Measurements from ENCODE around the gene LMO1. TPM values are rescaled to one million over a fixed set of nuclear protein-coding genes. Genes with fewer than 3 reads are reported as not detected.

Gene LMO1
- total RNA-seq, 2 experiments from 2014 or later, result not detected

DNA sequence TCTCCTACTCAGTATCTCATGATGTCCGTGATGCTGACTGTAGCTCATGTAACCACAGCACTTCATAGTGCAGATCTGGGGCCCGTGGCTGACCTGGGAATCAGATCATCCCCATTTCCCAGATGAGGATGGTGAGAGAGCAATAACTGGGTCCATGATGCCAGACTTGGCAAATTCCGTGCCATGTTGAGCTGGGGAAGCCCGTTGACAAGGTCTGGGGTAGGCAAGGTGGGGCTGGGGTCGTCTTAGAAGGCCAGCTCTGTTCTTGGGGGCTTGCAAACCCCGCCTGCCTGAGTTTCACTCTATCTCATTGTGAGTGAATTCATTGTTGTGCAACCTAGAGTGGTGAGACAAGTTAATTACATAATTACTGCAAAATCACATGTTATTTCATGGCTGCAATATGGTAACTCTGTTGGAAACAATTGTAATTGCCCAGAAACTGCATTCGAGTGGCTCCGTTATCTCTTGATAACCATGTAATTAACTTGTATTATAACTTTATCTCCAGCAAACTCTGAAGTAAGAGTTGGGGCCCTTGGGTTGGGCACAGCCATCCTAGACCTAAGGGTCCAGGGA, 41.7 kb downstream of the LMO1 start:
- H3K27ac Mint-ChIP-seq, result no peak overlapping the region
- DNase-seq, result no peak
- no peaks in the 10 kb centered on the region for H3K36me3 Mint-ChIP-seq
- H3K27me3 Mint-ChIP-seq, result no peaks in the 10 kb centered on the region
- no peaks in the 10 kb centered on the region for H3K4me1 Mint-ChIP-seq
- H3K4me3 Mint-ChIP-seq, result no peak overlapping the region
- H3K9me3 Mint-ChIP-seq, result no peaks in the 10 kb centered on the region

DNA sequence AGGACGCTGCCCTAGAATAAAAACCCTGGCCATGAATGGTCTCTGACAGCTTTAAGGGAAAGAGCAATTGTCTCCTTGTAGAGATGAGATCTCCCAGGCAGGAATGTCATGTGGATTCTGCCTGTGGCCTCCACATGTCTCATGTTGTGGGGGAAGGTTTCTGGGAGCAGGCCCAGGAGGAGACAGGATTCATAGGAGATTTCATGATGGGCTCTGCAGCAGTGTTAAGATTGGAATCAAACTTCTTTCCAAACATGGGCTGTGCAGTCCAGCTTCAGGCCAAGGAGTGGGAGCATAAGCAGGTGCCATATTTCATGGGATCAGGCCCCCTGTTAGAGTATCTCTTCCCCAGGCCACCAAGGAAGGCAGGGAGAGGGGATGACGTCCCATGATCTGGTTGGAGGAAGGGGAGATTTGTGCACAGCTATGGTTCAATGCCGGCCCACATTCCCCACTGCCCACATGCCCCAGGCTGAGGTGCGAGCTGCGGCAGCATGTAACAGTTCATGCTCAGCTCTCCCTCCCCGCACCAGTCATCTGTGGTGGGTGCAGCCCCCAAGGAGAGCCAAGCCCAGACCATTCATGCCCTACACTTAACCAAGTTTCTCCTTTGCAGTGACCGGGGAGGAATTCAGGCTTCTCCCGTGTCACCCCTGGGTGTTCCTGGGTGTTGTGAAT, 42.5 kb downstream of the LMO1 start:
- no peaks in the 10 kb centered on the region for H3K9me3 Mint-ChIP-seq
- H3K27ac Mint-ChIP-seq, result no peak overlapping the region
- H3K4me1 Mint-ChIP-seq, result no peaks in the 10 kb centered on the region
- DNase-seq, result no peak
- H3K4me3 Mint-ChIP-seq, result no peak overlapping the region
- no peaks in the 10 kb centered on the region for H3K36me3 Mint-ChIP-seq
- H3K27me3 Mint-ChIP-seq, result no peaks in the 10 kb centered on the region

DNA sequence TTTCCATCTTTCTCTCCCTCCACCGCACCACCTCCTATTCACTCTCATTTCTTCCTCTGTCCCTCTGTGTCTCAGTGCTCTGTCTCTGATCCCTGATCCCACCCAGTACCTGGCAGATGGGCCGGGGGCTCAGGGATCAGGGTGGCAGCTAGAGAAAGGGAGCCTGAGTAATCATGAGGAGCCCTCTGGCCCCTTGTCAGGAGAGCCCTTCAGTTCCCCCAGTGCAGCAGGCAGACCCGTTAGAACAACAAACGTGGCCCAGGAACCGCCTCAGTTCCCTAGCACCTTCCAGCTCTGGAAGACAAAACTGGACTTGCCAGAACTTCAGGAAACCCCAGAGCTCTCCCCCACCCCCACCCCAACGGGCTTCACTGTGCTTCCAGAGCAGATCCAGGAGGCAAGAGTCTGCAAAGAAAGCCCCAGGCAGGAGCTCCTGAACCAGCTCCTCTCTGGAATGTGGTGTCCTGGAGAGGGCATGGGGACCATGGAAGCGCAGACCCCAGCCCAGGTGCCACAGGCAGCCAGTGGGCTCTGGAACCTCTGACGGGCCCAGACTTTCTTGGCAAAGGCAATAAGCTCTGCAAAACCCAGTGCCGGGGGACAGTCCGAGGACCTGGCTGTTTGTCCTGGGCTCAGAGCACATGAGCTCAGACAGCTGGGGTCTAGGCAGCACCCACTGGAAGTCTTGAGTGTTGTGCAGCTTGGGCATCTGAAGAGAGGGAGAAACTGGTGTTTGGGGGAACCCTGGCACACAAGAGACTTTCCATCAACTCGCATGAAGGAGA, 43.2 kb downstream of the LMO1 start:
- no peak for DNase-seq
- H3K27me3 Mint-ChIP-seq, result no peaks in the 10 kb centered on the region
- no peaks in the 10 kb centered on the region for H3K4me1 Mint-ChIP-seq
- no peak overlapping the region for H3K27ac Mint-ChIP-seq
- no peaks in the 10 kb centered on the region for H3K9me3 Mint-ChIP-seq
- no peak overlapping the region for H3K4me3 Mint-ChIP-seq
- no peaks in the 10 kb centered on the region for H3K36me3 Mint-ChIP-seq

DNA sequence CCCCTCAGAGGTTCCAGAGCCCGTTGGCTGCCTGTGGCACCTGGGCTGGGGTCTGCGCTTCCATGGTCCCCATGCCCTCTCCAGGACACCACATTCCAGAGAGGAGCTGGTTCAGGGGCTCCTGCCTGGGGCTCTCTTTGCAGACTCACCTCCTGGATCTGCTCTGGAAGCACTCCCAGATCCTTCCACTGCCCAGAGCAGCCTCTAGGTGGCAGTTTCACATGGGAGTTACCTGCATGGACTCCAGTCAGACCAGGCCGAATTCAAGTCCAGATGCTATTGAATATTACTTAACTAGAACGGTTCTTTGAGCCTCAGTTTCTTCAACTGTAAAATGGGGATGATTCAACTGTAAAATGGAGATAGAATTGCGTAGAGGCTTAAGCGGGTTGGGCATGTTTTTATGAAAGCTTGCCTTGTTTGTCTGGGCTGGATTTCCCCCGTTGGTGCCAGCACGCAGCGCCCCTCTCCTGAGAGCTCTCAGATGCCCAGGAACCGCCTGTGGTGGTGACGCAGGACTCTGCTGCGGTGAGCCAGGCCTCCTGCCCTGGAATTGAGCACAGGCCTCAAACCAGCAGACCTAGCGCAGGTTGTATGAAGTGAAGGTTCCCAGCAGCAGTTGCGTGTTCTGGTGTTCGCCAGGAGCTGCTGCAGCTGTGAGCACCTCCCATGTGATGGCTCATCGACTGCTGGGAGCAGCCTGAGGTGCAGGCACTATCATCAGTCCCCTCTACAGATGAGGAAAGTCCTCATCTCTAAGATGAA, 44.2 kb downstream of the LMO1 start:
- DNase-seq, result no peak
- Mint-ChIP-seq H3K36me3 (no peaks in the 10 kb centered on the region), H3K4me1 (no peaks in the 10 kb centered on the region), H3K4me3 (no peak overlapping the region), H3K9me3 (no peaks in the 10 kb centered on the region), H3K27ac (no peak overlapping the region), H3K27me3 (no peaks in the 10 kb centered on the region)

DNA sequence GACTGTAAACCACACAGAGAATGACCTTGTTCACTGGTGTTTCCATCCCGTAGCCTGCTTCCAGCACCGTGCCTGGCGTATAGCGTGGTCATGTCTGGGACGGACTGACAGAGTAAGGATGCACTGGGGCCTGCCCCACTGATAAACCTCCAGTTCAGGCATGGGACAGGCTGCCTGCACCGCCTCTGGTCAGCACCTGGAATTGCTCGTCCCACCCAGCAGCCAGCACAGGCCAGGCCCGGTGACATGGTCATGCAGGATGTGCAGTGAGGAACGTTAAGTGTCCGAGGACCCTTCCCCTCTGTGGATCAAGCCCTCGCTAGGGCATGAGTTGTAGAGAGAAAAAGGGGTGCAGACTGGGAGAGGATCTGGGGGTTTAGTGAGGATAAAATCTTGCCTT, 44.8 kb downstream of the LMO1 start:
- Mint-ChIP-seq H3K4me3 (no peak overlapping the region), H3K36me3 (no peaks in the 10 kb centered on the region), H3K4me1 (no peaks in the 10 kb centered on the region), H3K27ac (no peak overlapping the region), H3K9me3 (no peaks in the 10 kb centered on the region), H3K27me3 (no peaks in the 10 kb centered on the region)
- DNase-seq, result no peak

DNA sequence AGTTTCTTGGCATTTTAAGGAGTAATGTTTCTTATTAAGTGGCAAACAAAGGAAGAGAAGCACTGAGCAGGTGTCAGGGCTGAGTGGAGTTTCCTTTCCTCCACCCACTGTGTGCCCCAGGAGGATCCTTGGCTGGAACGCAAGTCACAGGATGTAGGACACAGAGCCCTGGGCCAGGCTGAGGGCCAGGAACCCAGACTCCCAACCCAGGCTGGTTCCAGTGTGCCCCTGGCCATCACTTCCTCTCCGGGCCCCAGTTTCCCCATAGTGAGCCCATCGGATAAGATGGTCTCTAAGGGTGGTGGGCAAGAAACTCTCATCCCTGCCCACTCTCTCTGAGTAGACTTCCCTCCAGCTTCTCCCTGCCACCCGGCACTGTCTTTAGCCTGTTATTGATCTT, 45.3 kb downstream of the LMO1 start:
- no peak for DNase-seq
- H3K27ac Mint-ChIP-seq, result no peak overlapping the region
- H3K36me3 Mint-ChIP-seq, result no peaks in the 10 kb centered on the region
- no peaks in the 10 kb centered on the region for H3K4me1 Mint-ChIP-seq
- no peak overlapping the region for H3K4me3 Mint-ChIP-seq
- H3K27me3 Mint-ChIP-seq, result no peaks in the 10 kb centered on the region
- no peaks in the 10 kb centered on the region for H3K9me3 Mint-ChIP-seq

DNA sequence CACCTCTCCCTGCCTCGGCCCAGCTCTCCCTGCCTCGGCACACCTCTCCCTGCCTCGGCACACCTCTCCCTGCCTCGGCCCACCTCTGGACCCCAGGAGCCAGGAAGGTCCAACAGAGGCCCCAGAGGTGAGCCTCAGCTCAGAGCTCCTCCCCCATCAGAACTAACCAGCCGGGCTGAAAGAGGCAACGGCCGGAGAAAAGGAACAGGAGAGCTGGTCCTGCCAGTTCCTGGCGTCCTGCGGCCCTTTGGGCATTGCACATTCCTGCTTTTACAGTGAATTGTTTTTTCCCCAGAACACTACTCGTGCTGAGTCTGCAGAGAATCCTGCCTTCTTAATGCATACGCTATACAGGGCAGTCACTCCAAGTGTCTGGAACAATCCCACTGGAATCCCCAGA, 45.8 kb downstream of the LMO1 start:
- DNase-seq, result no peak
- Mint-ChIP-seq H3K9me3 (no peaks in the 10 kb centered on the region), H3K4me1 (no peaks in the 10 kb centered on the region), H3K4me3 (no peak overlapping the region), H3K36me3 (no peaks in the 10 kb centered on the region), H3K27ac (no peak overlapping the region), H3K27me3 (no peaks in the 10 kb centered on the region)

DNA sequence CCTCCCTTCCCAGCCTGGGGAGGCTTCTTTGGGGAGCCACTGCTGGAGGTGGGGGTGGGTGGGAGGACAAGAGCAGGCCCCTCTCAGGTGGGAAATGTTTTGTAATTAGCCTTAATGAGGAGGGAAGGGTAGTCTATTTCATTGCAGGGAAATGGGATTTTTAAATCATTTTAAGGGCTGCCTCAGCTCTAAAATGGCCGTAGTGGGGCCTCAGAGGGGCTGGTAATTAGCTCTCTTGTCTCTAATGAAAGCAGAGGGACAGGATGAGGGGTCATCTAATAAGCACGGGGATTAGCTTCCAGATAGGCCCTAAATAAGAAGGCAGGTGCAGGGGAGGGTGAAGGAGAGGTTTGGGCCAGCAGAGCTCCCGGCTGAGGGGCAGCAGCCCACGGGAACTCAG, 46.5 kb downstream of the LMO1 start:
- no peak for DNase-seq
- Mint-ChIP-seq H3K4me3 (no peak overlapping the region), H3K4me1 (no peaks in the 10 kb centered on the region), H3K9me3 (no peaks in the 10 kb centered on the region), H3K27ac (no peak overlapping the region), H3K27me3 (no peaks in the 10 kb centered on the region), H3K36me3 (no peaks in the 10 kb centered on the region)

DNA sequence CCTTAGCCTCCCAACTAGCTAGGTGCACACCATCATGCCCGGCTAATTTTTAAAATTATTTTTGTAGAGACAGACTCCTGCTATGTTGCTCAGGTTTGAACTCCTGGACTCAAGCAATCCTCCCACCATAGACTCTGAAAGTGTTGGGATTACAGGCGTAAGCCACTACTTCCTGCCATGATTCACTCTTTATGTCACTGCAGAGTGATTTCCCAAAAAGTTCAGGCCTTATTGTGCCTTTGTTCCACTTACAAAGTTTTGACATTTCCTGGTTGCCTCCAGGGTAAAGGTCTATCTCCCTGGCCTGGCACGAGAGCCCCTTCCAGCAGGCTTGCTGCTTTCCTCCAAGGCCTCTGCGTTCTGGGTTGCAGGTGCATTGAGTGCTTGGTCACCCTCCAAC, 50.3 kb downstream of the LMO1 start:
- peaks cover 12% of the 10 kb centered on the region for H3K27me3 Mint-ChIP-seq
- no peak for DNase-seq
- no peaks in the 10 kb centered on the region for H3K36me3 Mint-ChIP-seq
- no peak overlapping the region for H3K27ac Mint-ChIP-seq
- H3K4me1 Mint-ChIP-seq, result no peaks in the 10 kb centered on the region
- no peak overlapping the region for H3K4me3 Mint-ChIP-seq
- H3K9me3 Mint-ChIP-seq, result no peaks in the 10 kb centered on the region

DNA sequence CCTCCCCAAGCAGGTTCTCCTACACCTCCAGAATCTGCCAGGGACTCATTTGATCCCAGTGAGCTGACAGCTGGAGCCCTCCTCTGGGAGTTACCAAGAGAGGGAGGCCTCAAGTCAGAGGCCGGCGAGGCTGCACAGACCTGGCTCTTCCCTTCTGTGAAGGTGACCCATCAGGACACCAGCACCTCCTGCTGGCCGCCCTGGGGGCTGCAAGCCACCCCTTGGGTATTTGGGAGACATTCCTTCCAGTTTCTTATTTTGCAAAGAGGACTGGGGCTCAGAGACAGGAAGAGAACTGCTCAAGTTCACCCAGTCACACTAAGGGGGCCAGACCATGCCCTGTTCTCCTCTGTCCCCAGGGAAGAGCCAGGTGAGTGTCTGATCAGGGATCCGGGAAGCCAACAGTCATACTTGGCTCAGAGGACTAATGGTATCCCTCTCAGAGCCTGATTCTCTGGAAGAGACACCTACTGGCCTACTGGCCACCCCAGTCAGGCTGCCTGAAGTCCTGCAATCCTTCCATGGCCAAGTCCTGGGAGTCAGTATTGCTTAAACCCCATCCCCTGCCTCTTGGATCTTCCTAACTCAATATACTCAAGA, 54.4 kb downstream of the LMO1 start:
- Mint-ChIP-seq H3K27ac (no peak overlapping the region), H3K36me3 (no peaks in the 10 kb centered on the region), H3K4me3 (no peak overlapping the region), H3K9me3 (no peaks in the 10 kb centered on the region), H3K27me3 (peaks cover 47% of the 10 kb centered on the region), H3K4me1 (peaks cover 2% of the 10 kb centered on the region)
- peak; percentile 18 for DNase-seq

DNA sequence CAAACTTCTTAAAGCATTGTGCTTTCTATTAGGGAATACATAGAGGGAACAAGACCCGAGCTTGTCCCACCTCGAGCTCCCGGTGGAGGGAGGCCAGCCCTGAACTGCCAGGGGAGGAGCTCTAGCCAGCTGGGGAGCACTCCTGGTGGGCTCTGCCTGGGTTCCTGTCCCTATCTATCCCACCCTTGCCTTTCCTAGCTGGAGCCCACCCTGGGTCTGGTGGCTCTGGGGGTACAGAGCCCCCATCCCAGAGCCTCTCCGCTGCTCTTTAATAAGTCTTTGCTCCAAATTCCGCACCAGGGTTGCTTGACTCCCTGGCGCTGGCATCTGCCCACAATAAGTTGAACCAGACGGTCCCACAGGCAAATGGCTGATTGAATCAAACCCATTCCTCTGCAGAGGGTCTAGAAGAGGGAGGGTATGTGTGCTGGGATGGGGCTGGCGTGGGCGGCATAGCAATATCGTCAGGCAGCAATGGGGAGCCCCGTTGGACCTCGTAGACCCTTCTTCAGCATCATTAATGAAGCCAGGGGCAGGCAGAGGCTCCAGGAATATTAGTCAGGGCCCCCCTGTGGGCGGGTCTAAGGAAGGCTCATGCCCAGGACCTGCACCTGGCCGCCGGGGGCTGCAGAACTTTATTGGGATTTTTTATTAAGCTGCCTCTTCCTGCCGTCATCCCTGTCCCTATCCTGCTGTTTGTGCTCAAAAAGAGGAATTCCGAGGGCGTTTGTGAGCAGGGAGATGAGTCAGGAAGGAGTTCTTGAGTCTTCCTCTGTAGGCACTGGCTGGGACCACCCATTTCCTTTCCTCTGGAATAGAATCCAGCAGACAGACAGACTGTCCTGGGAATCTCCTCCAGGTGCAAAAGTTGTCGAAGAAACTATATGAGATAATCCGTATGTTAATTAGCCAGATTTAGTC, 56.3 kb downstream of the LMO1 start:
- DNase-seq, result no peak
- Mint-ChIP-seq H3K4me3 (no peak overlapping the region), H3K36me3 (no peaks in the 10 kb centered on the region), H3K9me3 (no peaks in the 10 kb centered on the region), H3K27ac (no peak overlapping the region), H3K27me3 (peaks cover 47% of the 10 kb centered on the region), H3K4me1 (peaks cover 2% of the 10 kb centered on the region)

DNA sequence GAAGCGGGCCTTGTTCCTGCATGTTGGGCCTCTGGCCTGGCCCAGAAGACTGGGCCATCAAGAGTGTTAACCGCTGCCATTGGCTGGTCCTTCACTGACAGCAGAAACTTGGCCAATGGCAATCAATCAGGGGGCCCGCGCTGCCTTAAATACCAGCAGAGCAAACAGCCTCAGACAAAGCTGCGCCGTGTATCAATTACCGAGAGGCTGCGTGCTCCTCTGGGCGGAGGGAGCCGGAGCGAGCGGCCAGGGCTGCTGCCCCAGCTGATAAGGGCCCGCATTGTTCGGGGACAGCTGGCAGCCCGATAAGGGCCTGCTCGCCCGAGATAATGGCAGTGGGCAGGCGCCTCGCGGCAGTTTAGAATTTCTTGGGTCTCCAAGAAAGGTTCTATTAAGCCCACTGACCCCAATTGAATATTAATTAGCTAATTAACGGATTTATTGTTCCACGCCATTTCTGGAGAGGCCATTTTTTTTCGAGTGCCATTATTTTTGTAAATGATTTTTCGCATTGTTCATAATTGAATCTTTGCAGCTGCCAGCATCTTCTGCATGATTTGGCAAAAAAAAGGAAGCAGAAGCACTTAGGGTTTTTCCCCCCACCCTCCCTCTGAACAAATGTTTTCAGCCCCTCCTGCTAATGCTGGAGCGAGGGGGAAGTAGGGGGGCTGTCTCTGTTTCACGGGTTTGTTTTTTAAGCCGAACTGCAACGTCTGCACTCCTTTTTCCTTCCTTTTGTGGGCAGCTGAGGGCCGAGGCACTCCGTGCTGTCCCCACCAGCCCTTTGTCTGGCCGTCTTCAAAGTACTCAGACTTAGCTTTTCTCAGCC, 57.2 kb downstream of the LMO1 start:
- Mint-ChIP-seq H3K4me3 (no peak overlapping the region), H3K36me3 (no peaks in the 10 kb centered on the region), H3K27ac (no peak overlapping the region), H3K27me3 (peaks cover 47% of the 10 kb centered on the region), H3K4me1 (peaks cover 2% of the 10 kb centered on the region), H3K9me3 (no peaks in the 10 kb centered on the region)
- DNase-seq, result no peak

DNA sequence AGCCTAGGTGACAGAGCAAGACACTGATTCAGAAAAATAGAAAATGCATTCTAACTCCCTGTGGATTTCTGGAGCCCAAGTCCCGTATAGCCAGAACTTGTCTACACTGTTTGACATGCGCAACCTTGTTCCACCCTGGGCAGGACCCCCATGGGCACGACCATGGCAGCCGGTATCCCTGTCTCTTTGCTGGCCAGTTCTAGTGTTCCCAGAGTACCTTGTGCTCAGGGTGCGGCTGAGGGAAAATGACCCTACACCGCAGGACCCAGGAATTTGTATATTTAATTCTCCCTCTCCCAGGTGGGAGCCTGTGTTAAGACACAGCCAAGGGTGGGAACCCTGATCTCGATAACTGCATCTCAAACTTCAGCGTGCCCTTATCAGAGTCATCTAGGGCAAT, 58.1 kb downstream of the LMO1 start:
- H3K36me3 Mint-ChIP-seq, result no peaks in the 10 kb centered on the region
- H3K4me3 Mint-ChIP-seq, result no peak overlapping the region
- H3K27me3 Mint-ChIP-seq, result peaks cover 47% of the 10 kb centered on the region
- H3K4me1 Mint-ChIP-seq, result peaks cover 2% of the 10 kb centered on the region
- H3K9me3 Mint-ChIP-seq, result no peaks in the 10 kb centered on the region
- no peak for DNase-seq
- H3K27ac Mint-ChIP-seq, result no peak overlapping the region

Data from activated naive CD8-positive, alpha-beta T cell treated with anti-CD3 and anti-CD28 coated beads for 36 hours (primary cell).